ENCODE results near the gene RPH3AL.
"Not testable (repeated sequence)": the region's sequence is repeated elsewhere in the genome, so short reads cannot be mapped to it uniquely, and the experiment has no call there.

RPH3AL gene

GRCh38 chr17:202501-202951 is 150.1 kb downstream of the RPH3AL start:
- no peak for DNase-seq (ENCODE audit: low read depth, low spot score)

DNA sequence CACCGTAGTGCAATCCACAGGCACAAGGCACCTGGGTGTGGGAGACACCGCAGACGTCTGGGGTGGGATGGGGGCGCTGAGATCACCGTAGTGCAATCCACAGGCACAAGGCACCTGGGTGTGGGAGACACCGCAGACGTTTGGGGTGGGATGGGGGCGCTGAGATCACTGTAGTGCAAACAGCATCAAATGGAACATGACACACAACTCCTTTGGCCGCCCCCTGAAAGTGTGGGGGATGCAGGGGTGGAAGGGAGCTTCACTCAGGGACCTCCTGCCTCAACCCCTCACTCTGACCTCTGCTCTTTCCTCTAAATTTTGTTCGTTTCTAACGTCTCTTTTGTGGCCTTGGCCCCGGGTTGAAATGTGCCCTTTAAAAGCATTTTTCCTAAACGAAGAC is 150.9 kb downstream of the RPH3AL start:
- DNase-seq (ENCODE audit: low read depth, low spot score); H3K4me3 ChIP-seq (ENCODE audit: low read length): not testable (repeated sequence)

More at GRCh38 chr17:202501-202951, 150.1 kb downstream of the RPH3AL start:
- H3K4me3 ChIP-seq (ENCODE audit: low read length), result no peak overlapping the region

DNA sequence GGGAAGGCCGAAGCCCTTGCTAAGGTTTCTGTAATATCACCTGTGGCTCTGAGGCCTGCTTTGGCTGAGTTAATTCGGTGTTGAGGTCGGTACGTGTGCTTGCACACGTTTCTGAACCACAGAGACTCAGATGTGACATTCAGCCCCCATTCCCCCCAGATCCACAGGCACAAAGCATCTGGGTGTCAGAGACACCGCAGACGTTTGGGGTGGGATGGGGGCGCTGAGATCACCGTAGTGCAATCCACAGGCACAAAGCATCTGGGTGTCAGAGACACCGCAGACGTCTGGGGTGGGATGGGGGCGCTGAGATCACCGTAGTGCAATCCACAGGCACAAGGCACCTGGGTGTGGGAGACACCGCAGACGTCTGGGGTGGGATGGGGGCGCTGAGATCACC is 151.3 kb downstream of the RPH3AL start:
- not testable (repeated sequence) for H3K4me3 ChIP-seq (ENCODE audit: low read length)
- peak; percentile 35 for DNase-seq (ENCODE audit: low read depth, low spot score)

DNA sequence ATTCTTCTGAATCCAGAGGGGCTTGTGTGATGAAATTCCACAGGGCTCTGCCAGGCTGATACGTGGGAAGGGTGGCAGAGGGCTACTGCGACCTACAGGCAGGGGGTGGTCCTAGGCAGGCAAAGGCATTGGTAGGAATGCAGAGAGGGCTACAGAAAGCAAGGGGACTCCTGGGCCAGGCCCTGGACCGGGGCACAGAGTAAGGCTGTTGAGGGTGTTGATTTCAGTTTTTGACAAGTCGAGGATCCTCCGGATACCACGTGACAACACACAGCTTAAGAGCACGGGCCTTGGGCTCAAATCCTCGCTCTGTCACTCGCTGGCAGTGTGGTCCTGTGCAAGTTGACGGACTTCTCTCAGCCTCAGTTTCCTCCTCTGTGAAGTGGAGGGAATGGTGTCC is 152.0 kb downstream of the RPH3AL start:
- DNase-seq (ENCODE audit: low read depth, low spot score), result no peak

GRCh38 chr17:199806-200545 is 152.6 kb downstream of the RPH3AL start:
- H3K4me3 ChIP-seq (ENCODE audit: low read length), result no peak overlapping the region
- no peak for DNase-seq (ENCODE audit: low read depth, low spot score)

More for the DNA sequence above, 152.0 kb downstream of the RPH3AL start:
- H3K4me3 ChIP-seq (ENCODE audit: low read length), result no peak overlapping the region

DNA sequence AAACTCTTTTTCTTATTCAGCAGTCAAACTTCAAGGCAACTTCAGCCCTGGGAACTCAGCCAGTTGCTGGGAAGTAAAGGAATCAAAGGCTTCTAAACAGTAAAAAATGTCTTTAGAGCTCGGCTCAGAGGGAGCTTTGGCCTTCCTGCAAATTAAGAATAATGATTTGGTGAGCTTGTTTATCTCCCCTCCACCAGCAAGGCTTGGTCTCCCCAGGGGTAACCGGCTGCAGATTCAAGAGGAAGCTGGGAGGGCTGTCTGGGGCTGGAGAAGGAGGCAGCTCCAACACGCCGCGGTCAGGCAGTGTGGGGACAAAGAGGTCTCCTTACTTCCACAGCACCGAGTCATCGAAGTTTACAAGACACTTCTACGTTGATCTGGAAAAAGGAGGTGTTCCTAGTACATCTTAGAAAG is 153.4 kb downstream of the RPH3AL start:
- DNase-seq (ENCODE audit: low read depth, low spot score), result no peak
- no peak overlapping the region for H3K4me3 ChIP-seq (ENCODE audit: low read length)

GRCh38 chr17:198225-198624 is 154.4 kb downstream of the RPH3AL start:
- H3K4me3 ChIP-seq (ENCODE audit: low read length); DNase-seq (ENCODE audit: low read depth, low spot score): not testable (repeated sequence)

DNA sequence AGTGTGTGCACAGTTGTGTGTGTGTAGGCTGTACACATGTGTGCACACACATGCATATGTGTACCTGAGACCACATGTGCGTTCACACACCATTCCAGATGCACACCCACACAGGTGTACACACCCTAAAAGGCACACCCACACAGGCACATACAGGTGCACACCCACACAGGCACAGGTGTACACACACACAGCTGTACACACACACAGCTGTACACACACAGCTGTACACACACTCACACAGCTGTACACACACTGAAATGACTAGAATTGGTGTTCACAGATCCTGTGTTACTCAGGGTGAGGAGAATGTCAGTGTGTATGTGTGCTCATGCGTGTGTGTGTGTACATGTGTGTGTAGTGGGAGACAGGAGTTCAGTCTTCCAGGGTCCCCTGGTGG is 155.3 kb downstream of the RPH3AL start:
- H3K4me3 ChIP-seq (ENCODE audit: low read length), result no peak overlapping the region

GRCh38 chr17:194828-195602 is 157.6 kb downstream of the RPH3AL start:
- no peak for DNase-seq (ENCODE audit: low read depth, low spot score)

More for the DNA sequence above, 155.3 kb downstream of the RPH3AL start:
- DNase-seq (ENCODE audit: low read depth, low spot score), result no peak

DNA sequence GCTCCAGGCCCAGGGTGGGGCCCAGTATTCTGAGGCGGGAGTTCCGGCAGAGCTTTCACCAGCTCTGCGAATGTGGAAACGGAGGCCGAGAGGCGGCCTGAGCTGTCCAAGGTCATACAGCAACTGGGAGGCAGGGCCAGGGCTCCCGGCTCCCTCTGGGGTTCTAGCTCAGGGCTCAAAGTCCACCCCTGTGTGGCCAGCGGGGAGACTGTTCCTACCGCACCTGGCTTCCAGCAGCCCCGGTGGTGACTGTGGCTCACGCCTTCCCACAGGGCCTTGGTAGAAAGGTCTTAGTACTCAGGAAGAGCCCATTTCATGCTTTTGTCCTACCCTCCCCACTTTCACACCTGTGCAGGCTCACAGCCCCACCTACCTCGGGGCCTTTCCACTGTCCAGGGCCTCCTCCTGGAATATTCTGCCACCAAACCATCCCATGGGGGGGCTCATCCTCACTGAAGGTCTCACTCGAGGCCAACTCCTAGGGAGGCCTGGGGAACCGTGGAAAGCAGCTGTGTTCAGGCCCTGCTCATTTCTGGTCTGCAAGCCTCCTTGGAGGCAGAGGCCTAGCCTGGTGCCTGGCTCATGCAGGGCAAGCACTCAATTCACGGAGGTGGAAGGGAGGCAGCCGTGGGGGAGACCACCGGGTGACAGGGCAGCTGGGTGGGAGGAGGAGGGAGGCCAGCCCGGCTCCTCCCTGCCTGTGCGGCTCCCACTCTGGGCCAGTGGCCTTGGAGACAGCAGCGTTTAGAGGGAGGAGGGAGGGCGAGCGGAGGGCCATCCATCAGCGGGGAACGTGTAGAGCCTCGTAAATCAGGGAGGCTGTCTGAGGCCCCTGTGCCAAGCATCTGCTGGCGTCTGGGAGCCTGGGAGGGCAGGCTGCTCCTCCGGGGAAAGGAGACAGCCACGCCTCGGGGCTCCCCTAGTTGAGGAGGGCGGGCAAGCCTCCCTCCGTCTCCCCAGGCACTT is 158.5 kb downstream of the RPH3AL start:
- H3K4me3 ChIP-seq (ENCODE audit: low read length), result no peak overlapping the region
- no peak for DNase-seq (ENCODE audit: low read depth, low spot score)

More at GRCh38 chr17:194828-195602, 157.6 kb downstream of the RPH3AL start:
- no peak overlapping the region for H3K4me3 ChIP-seq (ENCODE audit: low read length)

DNA sequence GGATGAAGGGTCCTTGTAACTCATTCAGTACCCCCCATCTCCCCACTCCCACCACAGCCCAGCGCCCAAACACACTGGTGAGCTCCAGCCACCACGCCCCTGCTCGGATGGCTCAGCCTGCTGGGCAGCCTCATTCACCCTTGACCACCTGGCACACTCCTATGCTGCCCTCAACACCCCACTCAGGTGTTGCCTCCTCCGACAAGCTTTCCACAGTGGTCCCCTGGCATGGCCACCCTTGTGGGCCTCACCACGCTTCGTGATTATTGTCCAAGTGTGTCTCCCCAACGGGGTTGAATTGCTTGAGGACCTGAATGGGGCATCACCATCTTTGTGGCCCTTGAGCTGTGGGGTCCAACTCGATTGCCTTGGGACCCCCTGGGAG is 159.2 kb downstream of the RPH3AL start:
- no peak for DNase-seq (ENCODE audit: low read depth, low spot score)
- H3K4me3 ChIP-seq (ENCODE audit: low read length), result no peak overlapping the region

DNA sequence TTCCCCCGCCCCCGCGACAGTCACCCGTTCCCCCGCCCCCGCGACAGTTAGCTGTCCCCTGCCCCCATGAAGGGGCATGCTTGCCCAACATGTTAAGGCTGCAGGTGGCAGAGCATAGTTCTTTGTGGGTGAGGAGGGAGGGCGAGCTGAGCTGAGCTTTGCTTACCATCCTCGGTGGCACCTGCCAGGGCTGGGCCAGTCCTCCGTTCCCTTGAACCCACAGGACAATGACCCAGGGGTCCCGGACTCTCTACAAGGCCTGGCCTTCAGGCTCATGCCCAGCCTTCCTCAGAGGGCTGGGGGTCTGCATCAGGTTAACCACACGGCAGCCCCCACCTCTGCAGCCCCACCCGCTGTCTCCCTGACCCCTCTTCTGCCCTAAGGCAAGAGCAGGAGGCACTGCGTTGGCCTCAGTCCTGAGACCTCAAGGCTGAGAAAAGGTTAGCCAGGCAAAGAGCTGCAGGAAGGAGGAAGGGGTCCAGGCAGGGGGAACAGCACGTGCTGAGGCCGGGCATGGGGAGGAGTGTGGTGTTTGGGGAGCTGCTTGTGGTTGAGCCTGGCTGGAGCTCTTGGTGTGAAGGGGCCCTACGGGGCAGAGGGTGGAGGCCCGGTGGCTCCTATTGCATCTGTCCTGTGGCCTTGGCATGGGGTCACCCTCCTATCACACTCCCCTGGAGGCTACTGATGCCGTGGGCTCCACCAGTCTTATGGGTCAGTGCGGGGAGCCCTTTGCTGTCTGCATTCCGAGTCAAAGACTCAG is 159.8 kb downstream of the RPH3AL start:
- H3K4me3 ChIP-seq (ENCODE audit: low read length), result no peak overlapping the region
- no peak for DNase-seq (ENCODE audit: low read depth, low spot score)

DNA sequence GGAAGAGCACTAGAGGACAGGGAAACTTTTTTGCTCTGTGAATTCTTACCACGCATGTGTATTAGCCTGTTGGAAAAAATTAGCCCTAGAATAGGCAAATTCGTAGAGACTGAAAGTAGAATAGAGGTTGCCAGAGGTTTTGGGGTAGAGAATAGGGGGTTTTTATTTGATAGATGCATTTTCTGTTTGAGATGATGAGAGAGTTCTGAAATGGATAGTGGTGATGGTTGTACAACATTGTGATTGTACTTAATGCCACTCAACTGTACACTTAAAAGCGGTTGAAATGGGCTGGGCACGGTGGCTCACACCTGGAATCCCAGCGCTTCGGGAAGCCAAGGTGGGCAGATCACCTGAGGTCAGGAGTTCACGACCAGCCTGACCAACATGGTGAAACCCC is 163.2 kb downstream of the RPH3AL start:
- H3K4me3 ChIP-seq (ENCODE audit: low read length), result no peak overlapping the region
- no peak for DNase-seq (ENCODE audit: low read depth, low spot score)

- H3K4me3 ChIP-seq (ENCODE audit: low read length), result no peak overlapping the region
- no peak for DNase-seq (ENCODE audit: low read depth, low spot score)
These were observed 165.5 kb downstream of the RPH3AL start for GRCh38 chr17:187130-187529.

GRCh38 chr17:185445-186138 is 167.0 kb downstream of the RPH3AL start:
- DNase-seq (ENCODE audit: low read depth, low spot score), result no peak
- H3K4me3 ChIP-seq (ENCODE audit: low read length), result no peak overlapping the region

DNA sequence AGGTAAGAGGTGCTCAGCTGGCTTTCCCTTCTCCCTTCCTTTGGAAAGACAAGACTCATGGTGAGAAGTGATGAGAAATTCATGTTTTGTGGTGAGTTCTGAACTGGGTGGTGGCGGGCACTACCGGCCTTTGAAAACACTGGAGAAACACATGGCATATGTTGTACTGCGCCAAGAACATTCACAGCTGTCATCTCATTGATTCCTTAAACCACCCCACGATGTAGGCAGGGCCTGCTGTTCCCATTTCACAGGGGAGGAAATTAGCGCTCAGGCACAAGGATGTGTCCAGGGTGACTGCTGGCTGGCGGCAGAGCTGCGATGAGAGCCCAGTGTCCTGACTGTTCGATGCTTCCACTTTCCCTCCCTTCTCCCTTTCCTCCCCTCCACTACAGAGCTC is 169.6 kb downstream of the RPH3AL start:
- no peak for DNase-seq (ENCODE audit: low read depth, low spot score)
- H3K4me3 ChIP-seq (ENCODE audit: low read length), result no peak overlapping the region

DNA sequence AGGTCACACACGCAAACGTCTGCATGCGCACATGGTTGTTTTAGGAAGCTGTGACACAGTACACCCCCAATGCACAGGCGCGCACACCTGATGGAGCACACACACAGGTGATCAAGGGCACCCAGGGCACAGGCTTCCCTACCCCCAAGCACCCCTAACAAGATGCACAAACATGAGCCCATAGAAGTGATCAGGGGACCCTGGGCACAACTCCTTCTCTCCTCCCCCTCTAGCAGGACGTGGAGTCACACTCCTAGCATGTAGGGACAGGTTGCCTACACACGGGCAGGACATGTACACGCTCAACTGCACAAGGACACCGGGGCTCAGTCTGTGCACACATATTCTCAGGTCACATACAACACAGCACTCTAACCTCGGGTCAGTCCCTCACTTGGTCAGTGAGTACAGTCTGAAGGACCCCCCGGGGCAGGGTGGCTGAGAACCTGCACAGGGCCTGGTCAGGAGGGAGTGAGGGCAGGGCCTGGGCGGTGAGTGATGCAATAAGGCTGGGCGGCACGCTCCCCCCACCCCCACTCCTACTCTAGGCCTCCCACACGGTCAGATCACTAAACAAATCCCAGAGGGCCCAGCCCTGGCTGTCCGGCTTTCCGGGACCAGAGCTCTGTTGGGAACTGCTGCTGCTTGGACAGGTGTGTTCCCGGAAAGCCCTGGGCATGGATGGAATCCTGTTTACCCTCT is 170.4 kb downstream of the RPH3AL start:
- H3K4me3 ChIP-seq (ENCODE audit: low read length), result no peak overlapping the region
- DNase-seq (ENCODE audit: low read depth, low spot score), result no peak

All from Jurkat, Clone E6-1 (cell line).